IMR-90 (cell line): ENCODE results near the gene FER. TPM values are rescaled to one million over a fixed set of nuclear protein-coding genes. Genes with fewer than 3 reads are reported as not detected.

Source experiments
- ATAC-seq: fragments of 200-7000 bp; cut with Tn5 transposase; 2 replicates; pipeline ENCODE4 v1.9.1; 2020; ENCODE audit warnings: low read depth, mild to moderate bottlenecking, moderate library complexity
- BruUV-seq: library from RNA; stranded (reverse); fragments of 400-500 nt; replicated peaks from 2 replicates; lab custom pipeline; 2021; lab: Mats Ljungman, UMichigan
- CTCF ChIA-PET: fragments of 300-600 bp; formaldehyde crosslinking; extraction: SDS; loops from one replicate; lab custom pipeline; 2021; ENCODE audit warnings: antibody characterized with exemption; lab: Yijun Ruan, JAX
- POLR2A ChIA-PET: fragments of 300-600 bp; sonication (Branson Sonifier 250); formaldehyde crosslinking; loops from one replicate; lab custom pipeline; 2022; ENCODE audit warnings: antibody characterized with exemption; ENCODE audit not compliant: unreplicated experiment; lab: Charles Lee
- DNase-seq: peaks from one replicate; pipeline ENCODE4 v3.0.0; 2013
- H2AFZ ChIP-seq: replicated peaks from 2 replicates; pipeline ENCODE3; 2013; ENCODE audit warnings: low read length, mild to moderate bottlenecking; ENCODE audit not compliant: poor library complexity
- H2AK5ac ChIP-seq: 2 replicates; pipeline ENCODE4 v1.6.1; 2013; ENCODE audit warnings: low read depth, low read length, inconsistent platforms
- H2AK9ac ChIP-seq: replicated peaks from 2 replicates; pipeline ENCODE3; 2013; ENCODE audit warnings: mild to moderate bottlenecking, low read depth, low read length, moderate library complexity; ENCODE audit not compliant: poor library complexity
- H2BK120ac ChIP-seq: 2 replicates; pipeline ENCODE4 v1.6.1; 2013; ENCODE audit warnings: low read depth, low read length, inconsistent platforms
- H2BK15ac ChIP-seq: 3 replicates; pipeline ENCODE4 v1.6.1; 2013; ENCODE audit warnings: low read depth, low read length, inconsistent platforms
- H2BK20ac ChIP-seq: 2 replicates; pipeline ENCODE4 v1.6.1; 2013; ENCODE audit warnings: low read depth, mild to moderate bottlenecking, inconsistent platforms, low read length, moderate library complexity
- H2BK5ac ChIP-seq: 2 replicates; pipeline ENCODE4 v1.6.1; 2013; ENCODE audit warnings: mild to moderate bottlenecking, low read depth, low read length, inconsistent platforms; ENCODE audit not compliant: poor library complexity, severe bottlenecking
- H3K14ac ChIP-seq: replicated peaks from 2 replicates; pipeline ENCODE4 v1.6.1; 2013; ENCODE audit warnings: low read depth, low read length, inconsistent platforms
- H3K18ac ChIP-seq: 2 replicates; pipeline ENCODE4 v1.6.1; 2013; ENCODE audit warnings: low read depth, low read length, control low read depth
- H3K23ac ChIP-seq: 2 replicates; pipeline ENCODE4 v1.6.1; 2013; ENCODE audit warnings: low read depth, low read length, inconsistent platforms
- H3K27ac ChIP-seq: 2 replicates; pipeline ENCODE4 v1.5.1; 2013; ENCODE audit warnings: mild to moderate bottlenecking, control low read depth, low read length; ENCODE audit not compliant: insufficient read depth
- H3K27me3 ChIP-seq: 2 replicates; pipeline ENCODE4 v1.6.1; 2013; ENCODE audit warnings: low read length; ENCODE audit not compliant: control insufficient read depth, insufficient read depth
- H3K36me3 ChIP-seq: 2 replicates; pipeline ENCODE4 v1.6.1; 2013; ENCODE audit warnings: low read length, mixed read lengths; ENCODE audit not compliant: control insufficient read depth, insufficient read depth
- H3K4ac ChIP-seq: 2 replicates; pipeline ENCODE4 v1.6.1; 2013; ENCODE audit warnings: low read depth, low read length, inconsistent platforms
- H3K4me1 ChIP-seq: 2 replicates; pipeline ENCODE4 v1.6.1; 2013; ENCODE audit warnings: low read length, mixed read lengths; ENCODE audit not compliant: control insufficient read depth, insufficient read depth
- H3K4me2 ChIP-seq: 2 replicates; pipeline ENCODE4 v1.6.1; 2013; ENCODE audit warnings: low read depth, mild to moderate bottlenecking, control low read depth, low read length, moderate library complexity
- H3K4me3 ChIP-seq: 2 replicates; pipeline ENCODE4 v1.5.1; 2013; ENCODE audit warnings: low read depth, mild to moderate bottlenecking, control low read depth, low read length, moderate library complexity; ENCODE audit not compliant: insufficient read depth
- H3K56ac ChIP-seq: 2 replicates; pipeline ENCODE4 v1.6.1; 2013; ENCODE audit warnings: low read length, inconsistent platforms; ENCODE audit not compliant: insufficient read depth; ENCODE audit errors: extremely low read depth
- H3K79me1 ChIP-seq, 2 experiments: 2 replicates each; pipeline ENCODE4 v1.6.1; 2013; ENCODE audit warnings: low read length in 2 of 2, inconsistent platforms in 1 of 2, low read depth in 1 of 2
- H3K9ac ChIP-seq: 2 replicates; pipeline ENCODE4 v1.6.1; 2013; ENCODE audit warnings: low read depth, low read length, control low read depth
- H3K9me1 ChIP-seq: 2 replicates; pipeline ENCODE4 v1.6.1; 2013; ENCODE audit warnings: low read length, inconsistent platforms; ENCODE audit not compliant: insufficient read depth
- H3K9me3 ChIP-seq: 2 replicates; pipeline ENCODE4 v1.6.1; 2013; ENCODE audit warnings: low read length; ENCODE audit not compliant: control insufficient read depth, insufficient read depth
- H4K20me1 ChIP-seq: 2 replicates; pipeline ENCODE4 v1.6.1; 2013; ENCODE audit warnings: low read length, inconsistent platforms; ENCODE audit not compliant: insufficient read depth
- H4K5ac ChIP-seq: 2 replicates; pipeline ENCODE4 v1.6.1; 2013; ENCODE audit warnings: mild to moderate bottlenecking, low read depth, low read length, control low read depth
- H4K8ac ChIP-seq, 2 experiments: 2 replicates each; pipeline ENCODE4 v1.6.1; 2013; ENCODE audit warnings: low read depth in 2 of 2, low read length in 2 of 2, control low read depth in 1 of 2, inconsistent platforms in 1 of 2
- H4K91ac ChIP-seq: 2 replicates; pipeline ENCODE4 v1.6.1; 2013; ENCODE audit warnings: low read depth, low read length, inconsistent platforms; ENCODE audit not compliant: insufficient read depth
- CEBPB ChIP-seq: IDR thresholded peaks from 2 replicates; pipeline ENCODE4 v1.6.1; 2012; ENCODE audit warnings: low read depth, low read length, improper control_type of control experiment
- MXI1 ChIP-seq: IDR thresholded peaks from 2 replicates; pipeline ENCODE4 v1.6.1; 2012; ENCODE audit warnings: low read depth, mild to moderate bottlenecking, low read length, moderate library complexity, borderline replicate concordance
- POLR2A ChIP-seq: IDR thresholded peaks from 2 replicates; pipeline ENCODE4 v1.6.1; 2012; ENCODE audit warnings: mild to moderate bottlenecking, low read depth, low read length
- RCOR1 ChIP-seq: IDR thresholded peaks from 2 replicates; pipeline ENCODE4 v1.6.1; 2012; ENCODE audit warnings: mild to moderate bottlenecking, low read length, improper control_type of control experiment; ENCODE audit not compliant: insufficient replicate concordance
- WGBS, 2 experiments: methylation state at CpG; one replicate each; pipeline versions ENCODE4 v1.1.5 to v1.1.7; 2013; ENCODE audit warnings: missing lambda C conversion rate in 2 of 2; ENCODE audit not compliant: insufficient read length in 1 of 2; ENCODE audit errors: extremely low coverage in 2 of 2; 5-methylcytosine and 5-hydroxymethylcytosine counted together
- dilution Hi-C: fragments of 300-500 bp; cut with HindIII; formaldehyde crosslinking; loops from one replicate; pipeline ENCODE4 v1.14.3; 2018; ENCODE audit warnings: low sequenced_read_pairs; ENCODE audit not compliant: unreplicated experiment
- in situ Hi-C: fragments of 300-500 bp; cut with MboI; formaldehyde crosslinking; loops from 3 replicates; pipeline ENCODE4 v1.14.3; 2019; ENCODE audit warnings: low sequenced_read_pairs, inconsistent platforms, mixed read lengths
- intact Hi-C: fragments of 100-400 bp; cut with micrococcal nuclease; formaldehyde crosslinking; loops from 2 replicates; pipeline ENCODE4 v1.10.0; 2022
- polyA plus RNA-seq, 3 experiments: library from polyadenylated mRNA; depleted of rRNA; stranded (reverse); fragments of >200 nt; gene quantifications; 2 replicates each; pipeline ENCODE4 v1.2.3, GENCODE V29; 2012; ENCODE audit warnings: low replicate concordance in 1 of 3
- total RNA-seq: library from RNA; depleted of rRNA; stranded (reverse); fragments of >200 nt; gene quantifications from 2 replicates; pipeline ENCODE4 v1.2.3, GENCODE V29; 2012
- TF ChIP-seq, protein P1 (sequence below): fragments of 150-350 bp; IDR thresholded peaks from 2 replicates; pipeline ENCODE4 v1.6.1; 2016; ENCODE audit warnings: low read depth, mild to moderate bottlenecking, low read length, moderate library complexity, borderline replicate concordance
- TF ChIP-seq, protein P2 (sequence below): fragments of 150-350 bp; IDR thresholded peaks from 2 replicates; pipeline ENCODE4 v1.6.1; 2017; ENCODE audit warnings: mild to moderate bottlenecking, antibody characterized with exemption, low read length, low read depth
- TF ChIP-seq, protein P3 (sequence below): conservative IDR thresholded peaks from 2 replicates; pipeline ENCODE4 v1.5.1; 2012; ENCODE audit warnings: mild to moderate bottlenecking, low read depth, low read length, improper control_type of control experiment

FER gene
- total and polyA plus RNA-seq, 2 of the 4 experiments (the other 2 are of a cell fraction) = 3.5 to 32.4 TPM

DNA sequence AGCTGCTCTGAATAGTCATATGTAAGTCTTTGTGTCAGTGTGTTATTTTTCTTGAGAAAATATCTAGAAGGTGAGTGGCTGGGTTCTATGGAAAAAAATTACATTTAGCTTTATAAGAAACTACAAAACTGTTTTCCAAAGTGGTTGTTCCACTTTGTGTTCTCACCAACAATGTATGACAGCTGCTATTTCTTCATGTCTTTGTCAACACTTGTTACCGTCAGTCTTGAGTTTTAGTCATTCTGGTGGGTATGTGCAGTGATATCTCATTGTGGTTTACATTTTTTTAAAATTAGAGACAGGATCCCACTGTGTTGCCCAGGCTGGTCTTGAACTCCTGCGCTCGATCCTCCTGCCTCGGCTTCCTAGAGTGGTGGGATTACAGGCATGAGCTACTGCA is 415.6 kb downstream of the FER start:
- H4K5ac ChIP-seq = no peak overlapping the region
- H3K4me3 ChIP-seq = no peak overlapping the region
- H3K9me1 ChIP-seq = no peaks in the 10 kb centered on the region
- no peak overlapping the region for H2BK120ac ChIP-seq
- DNase-seq (no peak), ATAC-seq (no peak)
- ChIA-PET POLR2A (no interaction called here), CTCF (no interaction called here)
- intact Hi-C loops (no loop called here), dilution Hi-C loops (no loop called here), in situ Hi-C loops (no loop called here)
- H3K56ac ChIP-seq = no peak overlapping the region
- H2BK15ac ChIP-seq = no peak overlapping the region
- H3K4me2 ChIP-seq = no peak overlapping the region
- H3K9me3 ChIP-seq = no peaks in the 10 kb centered on the region
- no peak overlapping the region for H2AFZ ChIP-seq
- no peak overlapping the region for H3K4ac ChIP-seq
- no peak overlapping the region for H3K23ac ChIP-seq
- no peak overlapping the region for H4K91ac ChIP-seq
- no peaks in the 10 kb centered on the region for H3K36me3 ChIP-seq
- no CpG with 5 or more reads among the region's 4 CpGs for WGBS, 2 experiments
- H3K14ac ChIP-seq = no peak overlapping the region
- peaks cover 0 to 4% of the 10 kb centered on the region in 2 experiments; a peak in 1 of 4 replicates for H3K79me1 ChIP-seq
- no peaks in the 10 kb centered on the region for H4K20me1 ChIP-seq
- no peak overlapping the region for H2AK5ac ChIP-seq
- H2BK5ac ChIP-seq = no peak overlapping the region
- no peak overlapping the region for H4K8ac ChIP-seq
- H3K27ac ChIP-seq = no peak overlapping the region
- H2AK9ac ChIP-seq = no peak overlapping the region
- no TSS peak for BruUV-seq
- TF ChIP-seq CEBPB = no peak
- TF ChIP-seq, protein P1, sequence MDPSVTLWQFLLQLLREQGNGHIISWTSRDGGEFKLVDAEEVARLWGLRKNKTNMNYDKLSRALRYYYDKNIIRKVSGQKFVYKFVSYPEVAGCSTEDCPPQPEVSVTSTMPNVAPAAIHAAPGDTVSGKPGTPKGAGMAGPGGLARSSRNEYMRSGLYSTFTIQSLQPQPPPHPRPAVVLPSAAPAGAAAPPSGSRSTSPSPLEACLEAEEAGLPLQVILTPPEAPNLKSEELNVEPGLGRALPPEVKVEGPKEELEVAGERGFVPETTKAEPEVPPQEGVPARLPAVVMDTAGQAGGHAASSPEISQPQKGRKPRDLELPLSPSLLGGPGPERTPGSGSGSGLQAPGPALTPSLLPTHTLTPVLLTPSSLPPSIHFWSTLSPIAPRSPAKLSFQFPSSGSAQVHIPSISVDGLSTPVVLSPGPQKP = no peak
- no peak for TF ChIP-seq POLR2A
- no peak for TF ChIP-seq RCOR1
- TF ChIP-seq MXI1 = no peak
- TF ChIP-seq, protein P2, sequence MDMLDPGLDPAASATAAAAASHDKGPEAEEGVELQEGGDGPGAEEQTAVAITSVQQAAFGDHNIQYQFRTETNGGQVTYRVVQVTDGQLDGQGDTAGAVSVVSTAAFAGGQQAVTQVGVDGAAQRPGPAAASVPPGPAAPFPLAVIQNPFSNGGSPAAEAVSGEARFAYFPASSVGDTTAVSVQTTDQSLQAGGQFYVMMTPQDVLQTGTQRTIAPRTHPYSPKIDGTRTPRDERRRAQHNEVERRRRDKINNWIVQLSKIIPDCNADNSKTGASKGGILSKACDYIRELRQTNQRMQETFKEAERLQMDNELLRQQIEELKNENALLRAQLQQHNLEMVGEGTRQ = no peak
- TF ChIP-seq, protein P3, sequence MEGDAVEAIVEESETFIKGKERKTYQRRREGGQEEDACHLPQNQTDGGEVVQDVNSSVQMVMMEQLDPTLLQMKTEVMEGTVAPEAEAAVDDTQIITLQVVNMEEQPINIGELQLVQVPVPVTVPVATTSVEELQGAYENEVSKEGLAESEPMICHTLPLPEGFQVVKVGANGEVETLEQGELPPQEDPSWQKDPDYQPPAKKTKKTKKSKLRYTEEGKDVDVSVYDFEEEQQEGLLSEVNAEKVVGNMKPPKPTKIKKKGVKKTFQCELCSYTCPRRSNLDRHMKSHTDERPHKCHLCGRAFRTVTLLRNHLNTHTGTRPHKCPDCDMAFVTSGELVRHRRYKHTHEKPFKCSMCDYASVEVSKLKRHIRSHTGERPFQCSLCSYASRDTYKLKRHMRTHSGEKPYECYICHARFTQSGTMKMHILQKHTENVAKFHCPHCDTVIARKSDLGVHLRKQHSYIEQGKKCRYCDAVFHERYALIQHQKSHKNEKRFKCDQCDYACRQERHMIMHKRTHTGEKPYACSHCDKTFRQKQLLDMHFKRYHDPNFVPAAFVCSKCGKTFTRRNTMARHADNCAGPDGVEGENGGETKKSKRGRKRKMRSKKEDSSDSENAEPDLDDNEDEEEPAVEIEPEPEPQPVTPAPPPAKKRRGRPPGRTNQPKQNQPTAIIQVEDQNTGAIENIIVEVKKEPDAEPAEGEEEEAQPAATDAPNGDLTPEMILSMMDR = no peak
- H2BK20ac ChIP-seq = no peak overlapping the region
- no peak overlapping the region for H3K9ac ChIP-seq
- H3K18ac ChIP-seq = no peak overlapping the region
- no peaks in the 10 kb centered on the region for H3K27me3 ChIP-seq
- H3K4me1 ChIP-seq = no peaks in the 10 kb centered on the region
